Heart left ventricle (tissue), 13 donors: ENCODE measurements around the gene ADIRF.

ENCODE experiments used
- CTCF ChIP-seq, 12 donors: fragments of 200-600 bp; sonication (generic) in 4 of 12; IDR thresholded peaks; one replicate each; pipeline versions ENCODE4 v1.5.0 to v1.8.0; 2018 to 2022; ENCODE audit warnings: antibody characterized with exemption in 12 of 12, mild to moderate bottlenecking in 5 of 12
- POLR2A ChIP-seq, 2 donors: fragments of 450-650 bp; IDR thresholded peaks; one replicate each; pipeline ENCODE4 v1.6.1; 2017; ENCODE audit warnings: antibody characterized with exemption in 2 of 2, mild to moderate bottlenecking in 2 of 2, moderate library complexity in 2 of 2
- donor health status: ischemic (EF 13 %, LVEDD 7.1; RV severe dilation, severe dysfunction).
- donor health status: DM: no; HTN: yes; CAD: no.
- donor health status: DM: no; HTN: no; CAD: no.
- donor health status: ischemic (EF 25% LVEDD 6.9; RV normal size, moderate dysfunction).
- donor health status: ischemic (EF 25% LVEDD 5.7; RV mildly dilated, moderate dysfunction).
- donor health status: ischemic (EF 35%, LVEDD 5.7; RV mildly dilated, moderate dysfunction).
- donor health status: nonischemic (EF 11% LVEDD 7.7; RV severe dilation, severe dysfunction).
- donor health status: DM: yes; HTN: yes; CAD: no.
- donor health status: PGD.
- donor health status: ischemic (EF 29% LVEDD 5.4; RV normal size, mild dysfunction).
- donor health status: nonischemic (EF 23%, LVEDD 6.1; RV moderate dilation, normal function).

- TF ChIP-seq CTCF (IDR thresholded peaks at IDR 0.05) (no peak), POLR2A (IDR thresholded peaks at IDR 0.05) (no peak)
Observed at GRCh38 chr10:86931872-86932271, 36.4 kb upstream of the ADIRF start.
